Activated CD8-positive, alpha-beta T cell treated with anti-CD3 and anti-CD28 coated beads for 36 hours (primary cell): ENCODE data around the gene NOP53. TPM values are rescaled to one million over a fixed set of nuclear protein-coding genes. Genes with fewer than 3 reads are reported as not detected.
"Not testable (repeated sequence)": the region's sequence is repeated elsewhere in the genome, so short reads cannot be mapped to it uniquely, and the experiment has no call there.

Experiments
- ATAC-seq: fragments of 200-7000 bp; cut with Tn5 transposase; one replicate; pipeline ENCODE4 v1.10.0; 2021; ENCODE audit warnings: mild to moderate bottlenecking, moderate library complexity
- CTCF ChIA-PET: fragments of 350-600 bp; sonication (Branson Sonifier 250); formaldehyde crosslinking; loops from one replicate; lab custom pipeline; 2021; ENCODE audit warnings: antibody characterized with exemption; lab: Charles Lee
- POLR2A ChIA-PET: fragments of 350-600 bp; sonication (Branson Sonifier 250); formaldehyde crosslinking; loops from one replicate; lab custom pipeline; 2021; ENCODE audit warnings: antibody characterized with exemption; lab: Charles Lee
- DNase-seq: peaks from one replicate; pipeline ENCODE4 v3.0.0-alpha.2; 2020
- H3K27ac Mint-ChIP-seq: one replicate; pipeline ENCODE4 v1.8.0; 2021; ENCODE audit warnings: mild to moderate bottlenecking, mixed read lengths
- H3K27me3 Mint-ChIP-seq: one replicate; pipeline ENCODE4 v1.8.0; 2021; ENCODE audit warnings: mixed read lengths
- H3K36me3 Mint-ChIP-seq: one replicate; pipeline ENCODE4 v1.8.0; 2021; ENCODE audit warnings: low read depth, mixed read lengths
- H3K4me1 Mint-ChIP-seq: one replicate; pipeline ENCODE4 v1.8.0; 2021; ENCODE audit warnings: low read depth, mixed read lengths
- H3K4me3 Mint-ChIP-seq: one replicate; pipeline ENCODE4 v1.8.0; 2021; ENCODE audit warnings: mild to moderate bottlenecking, moderate library complexity, mixed read lengths
- H3K9me3 Mint-ChIP-seq: one replicate; pipeline ENCODE4 v1.8.0; 2021; ENCODE audit warnings: mixed read lengths
- intact Hi-C: fragments of 100-400 bp; cut with micrococcal nuclease; formaldehyde crosslinking; loops from one replicate; pipeline ENCODE4 v1.10.0; 2022
- total RNA-seq, 2 experiments: library from RNA; stranded (reverse); gene quantifications; one replicate each; pipeline ENCODE4 v1.2.3, GENCODE V29; 2021
- TF ChIP-seq, protein P1 (sequence below): fragments of 200-600 bp; IDR thresholded peaks from one replicate; pipeline ENCODE4 v1.8.0; 2022; ENCODE audit warnings: antibody characterized with exemption, mild to moderate bottlenecking

Gene NOP53
- total RNA-seq, 2 experiments from 2014 or later = 300 to 301 TPM

GRCh38 chr19:47725759-47726401 is 19.5 kb upstream of the NOP53 start:
- H3K27me3 Mint-ChIP-seq = peaks cover 31% of the 10 kb centered on the region
- no peak overlapping the region for H3K4me3 Mint-ChIP-seq
- H3K36me3 Mint-ChIP-seq = no peaks in the 10 kb centered on the region
- intact Hi-C loops = no loop called here
- no peak overlapping the region for H3K27ac Mint-ChIP-seq
- ChIA-PET POLR2A (no interaction called here), CTCF (interaction anchor here (1.2 to 4.8 kb wide), 2 partner anchors 11 to 13 kb away, joined by 3 to 28 read pairs; partner anchors contain the start of gene EHD2)
- DNase-seq (no peak), ATAC-seq (no peak)
- H3K4me1 Mint-ChIP-seq = peaks cover 20% of the 10 kb centered on the region
- TF ChIP-seq, protein P1, sequence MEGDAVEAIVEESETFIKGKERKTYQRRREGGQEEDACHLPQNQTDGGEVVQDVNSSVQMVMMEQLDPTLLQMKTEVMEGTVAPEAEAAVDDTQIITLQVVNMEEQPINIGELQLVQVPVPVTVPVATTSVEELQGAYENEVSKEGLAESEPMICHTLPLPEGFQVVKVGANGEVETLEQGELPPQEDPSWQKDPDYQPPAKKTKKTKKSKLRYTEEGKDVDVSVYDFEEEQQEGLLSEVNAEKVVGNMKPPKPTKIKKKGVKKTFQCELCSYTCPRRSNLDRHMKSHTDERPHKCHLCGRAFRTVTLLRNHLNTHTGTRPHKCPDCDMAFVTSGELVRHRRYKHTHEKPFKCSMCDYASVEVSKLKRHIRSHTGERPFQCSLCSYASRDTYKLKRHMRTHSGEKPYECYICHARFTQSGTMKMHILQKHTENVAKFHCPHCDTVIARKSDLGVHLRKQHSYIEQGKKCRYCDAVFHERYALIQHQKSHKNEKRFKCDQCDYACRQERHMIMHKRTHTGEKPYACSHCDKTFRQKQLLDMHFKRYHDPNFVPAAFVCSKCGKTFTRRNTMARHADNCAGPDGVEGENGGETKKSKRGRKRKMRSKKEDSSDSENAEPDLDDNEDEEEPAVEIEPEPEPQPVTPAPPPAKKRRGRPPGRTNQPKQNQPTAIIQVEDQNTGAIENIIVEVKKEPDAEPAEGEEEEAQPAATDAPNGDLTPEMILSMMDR = no peak
- no peaks in the 10 kb centered on the region for H3K9me3 Mint-ChIP-seq

DNA sequence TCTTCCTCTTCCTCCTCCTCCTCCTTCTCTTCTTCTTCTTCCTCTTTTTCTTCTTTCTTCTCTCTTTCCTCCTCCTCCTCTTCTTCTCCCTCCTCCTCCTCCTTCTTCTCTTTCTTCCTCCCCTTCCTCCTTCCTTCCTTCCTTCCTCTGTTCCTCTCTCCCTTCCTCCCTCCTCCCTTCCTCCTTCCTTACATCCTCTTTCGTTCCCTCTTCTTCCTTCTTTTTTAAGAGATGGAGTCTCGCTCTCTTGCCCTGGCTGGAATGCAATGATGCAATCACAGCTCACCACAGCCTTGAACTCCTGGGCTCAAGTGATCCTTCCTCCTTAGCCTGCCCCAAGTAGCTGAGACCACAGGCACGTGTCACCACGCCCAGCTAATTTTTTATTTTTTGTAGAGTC is 18.9 kb upstream of the NOP53 start:
- Mint-ChIP-seq H3K9me3 (no peaks in the 10 kb centered on the region), H3K4me1 (peaks cover 20% of the 10 kb centered on the region), H3K27me3 (peaks cover 33% of the 10 kb centered on the region), H3K4me3 (no peak overlapping the region), H3K36me3 (no peaks in the 10 kb centered on the region), H3K27ac (no peak overlapping the region)
- ChIA-PET CTCF (interaction anchor here (1.2 kb wide), 1 partner anchor 11 kb away, joined by 3 read pairs; no protein-coding TSS in a partner anchor), POLR2A (no interaction called here)
- intact Hi-C loops = no loop called here
- ATAC-seq (no peak), DNase-seq (no peak)
- TF ChIP-seq, protein P1 = no peak

DNA sequence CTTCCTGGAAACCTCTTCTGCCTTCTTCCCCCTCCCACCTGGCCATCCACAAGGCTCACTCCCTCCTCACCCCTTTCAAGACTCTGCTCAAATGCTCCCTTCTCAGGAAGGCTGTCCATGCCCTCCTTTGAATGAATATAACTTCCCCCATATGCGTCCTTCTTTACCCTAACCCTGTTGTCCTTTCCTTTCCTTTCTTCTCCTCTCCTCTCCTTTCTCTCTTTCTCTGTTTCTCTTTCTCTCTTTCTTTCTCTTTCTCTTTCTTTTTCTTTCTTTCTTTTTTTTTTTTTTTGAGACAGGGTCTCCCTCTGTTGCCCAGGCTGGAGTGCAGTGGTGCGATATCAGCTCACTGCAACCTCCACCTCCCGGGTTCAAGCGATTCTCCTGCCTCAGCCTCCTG is 17.1 kb upstream of the NOP53 start:
- H3K36me3 Mint-ChIP-seq, ATAC-seq, H3K27ac Mint-ChIP-seq, H3K9me3 Mint-ChIP-seq, intact Hi-C loops, POLR2A ChIA-PET, H3K4me3 Mint-ChIP-seq, DNase-seq, CTCF ChIA-PET: not testable (repeated sequence)
- H3K4me1 Mint-ChIP-seq = peaks cover 20% of the 10 kb centered on the region
- peaks cover 30% of the 10 kb centered on the region for H3K27me3 Mint-ChIP-seq

DNA sequence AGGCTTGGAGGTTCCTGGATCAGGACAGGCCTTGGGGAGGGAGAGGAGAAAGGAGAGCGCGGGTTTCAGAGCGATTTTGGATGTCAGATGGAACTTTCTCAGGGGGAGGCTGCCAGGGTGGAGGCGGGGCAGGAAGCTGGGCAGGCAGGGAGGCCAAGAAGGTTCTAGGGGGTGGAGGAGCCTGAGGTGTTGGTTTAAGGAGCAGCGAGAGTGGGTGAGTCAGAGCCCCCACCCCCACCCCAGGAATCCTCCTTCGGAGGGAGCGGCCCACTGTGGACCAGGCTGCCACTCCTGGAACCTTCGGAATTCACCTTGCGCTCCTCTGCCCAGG is 15.9 kb upstream of the NOP53 start:
- Mint-ChIP-seq H3K27me3 (peaks cover 31% of the 10 kb centered on the region), H3K4me3 (peak overlapping the region; percentile 67), H3K27ac (peak overlapping the region; percentile 34), H3K4me1 (peaks cover 20% of the 10 kb centered on the region), H3K36me3 (no peaks in the 10 kb centered on the region), H3K9me3 (no peaks in the 10 kb centered on the region)
- ATAC-seq (peak; percentile 67), DNase-seq (peak; percentile 54)
- TF ChIP-seq, protein P1 = no peak
- CTCF ChIA-PET = interaction anchor here (1.2 kb wide), 1 partner anchor 17 kb away, joined by 4 read pairs; the partner anchor contains the start of gene EHD2
- intact Hi-C loops = no loop called here
- POLR2A ChIA-PET = interaction anchor here (0.6 to 0.8 kb wide), 2 partner anchors 12 to 16 kb away, joined by 4 read pairs; partner anchors contain the start of gene NOP53

GRCh38 chr19:47729799-47730520 is 15.4 kb upstream of the NOP53 start:
- intact Hi-C loops = no loop called here
- Mint-ChIP-seq H3K36me3 (no peaks in the 10 kb centered on the region), H3K4me3 (peak overlapping the region; percentile 67), H3K27me3 (peaks cover 29% of the 10 kb centered on the region), H3K27ac (peak overlapping the region; percentile 34), H3K9me3 (no peaks in the 10 kb centered on the region), H3K4me1 (peaks cover 20% of the 10 kb centered on the region)
- TF ChIP-seq, protein P1 = no peak
- DNase-seq (peak; percentile 72), ATAC-seq (peak; percentile 88)
- CTCF ChIA-PET = interaction anchor here (1.2 to 2.6 kb wide), 2 partner anchors 17 kb away, joined by 4 to 11 read pairs; partner anchors contain the start of gene EHD2
- POLR2A ChIA-PET = interaction anchor here (0.6 to 0.8 kb wide), 2 partner anchors 11 to 15 kb away, joined by 4 read pairs; partner anchors contain the start of gene NOP53
